ENCODE measurements around the gene SIRPG.

GRCh38 chr20:1697592-1697991 lies 40.0 kb upstream of the SIRPG start:
- TF ChIP-seq GATA3 (IDR thresholded peaks at IDR 0.05; ENCODE audit: low read depth, low read length) (no peak), GATA2 (IDR thresholded peaks at IDR 0.05; ENCODE audit: low read depth, low read length) (no peak)
